Eye (tissue), 1 donor: ENCODE measurements around the gene SCRN2.

Source experiments
- DNase-seq: peaks from one replicate; pipeline ENCODE4 v3.0.0-alpha.2; 2015

SCRN2 gene

GRCh38 chr17:47844814-47845715, 4.0 kb upstream of the SCRN2 start:
- DNase-seq = no peak

- DNase-seq = no peak
Observed at GRCh38 chr17:47844227-47844626, 3.2 kb upstream of the SCRN2 start.

DNA sequence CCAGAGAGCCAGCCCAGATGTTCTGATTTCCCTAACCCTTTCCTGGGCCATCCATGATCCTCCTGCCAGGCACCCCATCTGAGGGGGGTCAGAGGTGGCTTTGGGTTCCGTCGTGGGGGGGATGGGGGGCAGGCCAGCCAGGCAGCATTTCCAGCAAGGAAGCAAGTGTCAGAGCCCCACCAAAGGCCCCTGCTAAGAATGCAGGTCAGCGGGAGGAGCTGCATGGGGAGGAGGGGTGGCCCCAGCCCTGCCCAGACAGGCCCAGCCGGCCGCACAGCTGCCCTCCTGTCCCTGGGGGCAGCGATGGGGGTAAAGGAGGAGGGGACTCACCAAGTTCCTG, 2.3 kb upstream of the SCRN2 start:
- DNase-seq = no peak

DNA sequence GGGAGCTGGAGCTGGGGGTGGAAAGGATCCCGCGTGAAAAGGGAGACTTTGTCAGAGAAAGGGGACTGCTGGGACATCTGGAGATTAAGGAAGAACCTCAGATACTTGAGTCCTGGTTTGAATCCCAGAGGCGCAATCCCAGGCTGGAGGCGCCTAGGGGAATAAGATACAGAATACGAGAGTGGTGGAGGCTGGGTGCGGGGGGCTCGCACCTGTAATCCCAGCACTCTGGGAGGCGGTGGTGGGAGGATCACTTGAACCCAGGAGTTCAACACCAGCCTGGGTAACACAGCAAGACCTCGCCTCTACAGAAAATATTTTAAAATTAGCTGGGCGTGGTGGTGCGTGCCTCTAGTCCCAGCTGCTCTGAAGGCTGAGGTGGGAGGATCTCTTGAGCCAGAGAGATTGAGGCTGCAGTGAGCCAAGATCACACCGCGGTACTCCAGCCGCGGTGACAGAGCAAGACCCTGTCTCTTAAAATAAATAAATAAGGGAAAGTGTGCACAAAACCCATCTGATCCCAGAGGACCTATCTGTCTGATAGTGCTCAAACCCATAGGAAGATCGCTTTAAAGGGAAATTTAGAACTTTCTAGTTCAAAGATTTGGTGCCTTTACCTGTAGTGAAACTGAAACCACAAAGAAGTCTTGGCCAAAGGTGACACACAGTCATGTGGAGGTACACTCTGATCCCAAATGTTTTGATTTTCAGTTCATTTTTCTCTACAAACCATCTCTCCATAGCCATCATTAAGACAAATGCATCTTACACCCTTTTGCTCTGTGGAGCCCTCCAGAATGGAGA, 617 bp upstream of the SCRN2 start:
- DNase-seq = no peak

DNA sequence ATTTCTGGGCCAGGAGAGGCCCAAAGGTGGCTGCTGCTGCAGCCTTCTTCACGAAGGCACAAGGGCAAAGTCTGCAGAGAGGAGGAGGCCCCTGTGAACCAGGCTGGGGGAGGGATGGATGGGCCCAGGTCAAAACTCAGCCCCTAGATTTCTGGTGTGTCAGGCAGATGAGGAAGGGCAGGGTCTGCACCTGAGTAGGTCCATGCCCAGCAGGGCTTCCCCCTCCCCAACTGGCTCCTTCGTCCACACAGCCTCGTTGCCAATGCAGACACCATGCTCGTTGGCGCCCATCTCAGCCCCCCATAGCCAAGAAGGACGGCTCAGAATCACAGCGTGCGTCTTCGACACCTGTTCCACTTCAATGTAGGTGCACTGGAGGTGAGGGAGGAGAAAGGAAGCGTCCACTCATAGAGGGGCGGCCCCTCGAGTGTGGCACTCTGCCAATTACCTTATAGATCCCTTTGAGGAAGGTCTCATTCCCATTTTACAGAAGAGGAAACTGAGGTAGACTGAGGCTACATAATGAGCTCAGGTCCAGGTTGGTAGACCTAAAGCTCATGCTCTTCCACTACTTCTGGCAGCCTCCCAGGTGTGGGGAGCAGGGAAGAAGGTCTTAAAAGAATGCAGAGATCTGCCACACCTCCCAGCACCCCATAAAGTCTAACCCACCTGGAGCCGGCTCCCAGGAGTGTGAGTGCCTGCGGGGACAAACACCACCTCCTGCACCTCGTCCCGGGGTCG, 902 bp downstream of the SCRN2 start:
- DNase-seq = no peak

DNA sequence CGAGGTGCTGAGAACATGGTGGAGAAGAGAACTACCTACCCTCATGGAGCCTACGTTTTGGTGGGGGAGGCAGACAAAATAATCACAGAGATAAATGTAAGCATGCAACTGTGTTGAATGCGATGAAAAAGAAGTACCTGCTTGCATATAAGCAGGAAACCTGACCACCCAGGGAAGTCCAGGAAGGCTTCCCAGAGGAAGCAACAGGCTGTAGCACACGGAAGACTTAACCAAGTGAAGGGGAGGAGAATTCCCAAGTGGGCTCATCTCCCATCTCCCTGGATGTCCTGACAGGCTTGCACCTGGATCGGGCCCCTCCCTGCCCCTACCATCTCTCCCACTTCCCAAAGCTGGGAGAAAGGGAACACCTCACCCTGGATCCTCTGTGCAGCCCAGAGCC, 2.0 kb downstream of the SCRN2 start:
- DNase-seq = no peak

DNA sequence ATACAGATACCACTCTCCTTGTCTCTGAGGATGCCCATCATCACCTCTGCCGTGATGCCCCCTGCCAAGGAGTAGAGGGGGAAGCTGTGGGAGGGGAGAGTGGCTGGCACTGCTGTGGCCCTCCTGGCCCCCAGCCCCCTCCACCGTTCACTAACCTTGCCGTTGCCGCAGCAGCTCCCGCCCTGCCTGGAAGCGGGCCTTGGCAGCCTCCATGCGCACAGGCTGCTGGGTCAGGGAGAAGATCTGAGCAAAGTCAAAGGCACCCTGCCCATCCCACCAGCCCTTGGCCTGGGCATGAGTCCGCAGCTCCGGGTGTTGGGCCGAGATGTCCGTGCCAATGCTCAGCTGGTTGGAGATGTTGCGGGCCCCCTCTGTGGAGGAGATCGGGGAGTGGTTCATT, 2.4 kb downstream of the SCRN2 start:
- no peak for DNase-seq

DNA sequence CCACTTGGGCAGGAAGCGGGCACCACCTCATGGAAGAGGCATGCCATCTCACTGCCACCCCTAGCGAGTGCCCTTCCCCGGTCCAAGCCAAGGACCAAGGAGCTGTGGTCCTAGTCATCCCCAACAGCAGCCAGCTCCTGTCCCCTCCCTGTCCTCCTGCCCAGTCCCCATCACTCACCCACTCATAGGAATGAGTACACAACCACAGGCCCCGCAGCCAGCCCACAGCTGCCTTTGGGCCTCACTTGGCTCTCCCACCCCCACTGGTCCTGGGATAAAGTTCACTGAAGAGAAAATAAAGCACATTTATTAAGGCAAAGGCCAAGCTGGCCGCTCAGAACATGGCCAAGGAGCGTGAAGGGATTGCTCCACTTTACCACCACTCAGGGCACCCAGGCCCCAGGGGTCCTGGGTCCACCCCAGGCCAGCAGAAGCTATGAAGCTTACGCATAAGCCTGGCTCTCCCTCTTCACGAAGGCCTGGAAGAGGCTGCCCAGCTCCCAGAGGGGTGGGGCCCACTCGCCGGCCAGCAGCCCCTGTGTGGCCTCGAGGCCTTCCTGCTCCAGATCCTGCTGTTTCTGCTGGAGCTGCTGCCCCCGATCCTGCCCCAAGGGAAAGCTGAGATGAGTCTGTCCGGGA, 3.6 kb downstream of the SCRN2 start:
- DNase-seq = no peak

DNA sequence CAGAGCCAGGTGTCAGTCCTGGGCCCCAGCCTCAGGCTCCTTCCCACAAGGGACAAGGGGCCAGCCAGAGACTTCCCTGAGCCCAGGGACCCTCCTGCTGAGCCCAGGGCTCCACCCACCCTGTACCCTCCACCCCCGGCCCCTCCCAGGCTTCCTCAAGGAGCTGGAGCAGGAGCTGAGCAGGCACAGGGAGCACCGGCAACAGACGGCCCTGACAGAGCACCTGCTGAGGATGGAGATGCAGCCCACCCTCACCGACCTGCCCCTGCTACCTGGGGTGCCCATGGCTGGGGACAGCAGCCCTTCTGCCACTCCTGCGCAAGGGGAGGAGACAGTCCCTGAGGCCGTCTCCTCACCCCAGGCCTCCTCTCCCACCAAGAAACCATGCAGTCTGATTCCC, 4.5 kb downstream of the SCRN2 start:
- no peak for DNase-seq

GRCh38 chr17:47834756-47835155, 6.3 kb downstream of the SCRN2 start:
- no peak for DNase-seq

DNA sequence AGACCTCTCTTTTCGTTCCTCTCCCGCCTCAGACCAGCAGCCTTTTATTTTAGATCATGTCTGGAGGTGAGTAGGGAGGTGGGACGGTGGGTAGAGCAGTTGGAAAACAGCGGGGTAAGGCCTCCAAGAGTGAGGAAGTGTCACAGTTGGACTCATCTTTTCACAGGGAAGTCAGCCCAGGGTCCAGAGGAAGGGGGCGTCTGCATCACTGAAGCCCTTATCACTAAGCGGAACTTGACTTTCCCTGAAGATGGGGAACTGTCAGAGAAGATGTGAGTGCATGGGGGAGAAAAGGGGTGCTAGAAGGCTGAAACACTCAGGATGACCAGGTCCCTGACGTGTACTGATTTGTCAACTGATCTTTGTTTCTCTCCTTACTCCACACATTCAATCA, 9.1 kb downstream of the SCRN2 start:
- DNase-seq = no peak

GRCh38 chr17:47831003-47831933, 9.8 kb downstream of the SCRN2 start, which contains the start of the genes LRRC46 and MRPL10:
LRRC46 (plus strand) TSS chr17:47831670; CDS start chr17:47831990, 320 bp downstream.
MRPL10 (minus strand) TSS chr17:47831541; CDS start chr17:47831511, 30 bp downstream.
- DNase-seq = peak; percentile 98

DNA sequence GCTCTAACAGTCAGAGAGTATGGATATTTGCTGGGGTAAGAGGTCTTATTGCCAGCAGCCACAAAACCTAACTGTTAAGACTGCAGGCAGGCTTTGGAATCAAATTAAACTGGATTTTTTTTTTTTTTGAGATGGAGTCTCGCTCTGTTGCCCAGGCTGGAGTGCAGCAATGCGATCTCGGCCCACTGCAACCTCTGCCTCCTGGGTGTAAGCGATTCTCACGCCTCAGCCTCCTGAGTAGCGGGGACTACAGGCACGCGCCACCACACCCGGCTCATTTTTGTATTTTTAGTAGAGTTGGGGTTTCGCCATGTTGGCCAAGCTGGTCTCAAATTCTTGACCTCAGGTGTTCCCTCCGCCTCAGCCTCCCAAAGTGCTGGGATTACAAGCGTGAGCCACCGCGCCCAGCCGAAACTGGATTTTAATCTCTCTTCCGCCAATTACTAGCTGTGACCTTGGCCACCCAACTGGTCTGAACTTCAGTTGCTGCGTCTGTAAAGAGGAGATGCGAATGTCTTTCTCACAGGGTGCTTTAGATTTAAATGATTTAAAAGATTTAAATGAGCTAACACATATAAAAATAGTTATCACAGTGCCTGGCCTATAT, 10.6 kb downstream of the SCRN2 start:
- no peak for DNase-seq

GRCh38 chr17:47829870-47830269, 11.2 kb downstream of the SCRN2 start:
- DNase-seq = no peak

DNA sequence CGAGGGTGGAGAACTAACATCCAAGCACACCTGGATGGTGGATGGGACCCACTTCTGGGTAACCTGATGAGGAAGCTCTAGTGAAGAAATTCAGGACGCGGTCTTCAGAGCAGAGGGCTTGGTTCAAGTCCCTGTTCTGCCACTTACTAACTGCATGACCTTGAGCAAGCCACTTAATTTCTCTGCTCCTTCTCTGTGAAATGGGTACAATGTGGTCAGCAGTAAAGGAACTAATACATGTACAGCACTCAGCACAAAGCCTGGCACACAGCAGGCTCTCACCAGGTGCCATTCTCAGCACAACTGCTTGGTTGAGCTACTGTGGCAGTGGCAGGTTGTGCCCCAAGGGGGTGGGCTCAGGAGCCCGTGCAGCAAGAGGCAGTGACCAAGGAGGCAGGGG, 17.6 kb downstream of the SCRN2 start:
- DNase-seq = no peak

DNA sequence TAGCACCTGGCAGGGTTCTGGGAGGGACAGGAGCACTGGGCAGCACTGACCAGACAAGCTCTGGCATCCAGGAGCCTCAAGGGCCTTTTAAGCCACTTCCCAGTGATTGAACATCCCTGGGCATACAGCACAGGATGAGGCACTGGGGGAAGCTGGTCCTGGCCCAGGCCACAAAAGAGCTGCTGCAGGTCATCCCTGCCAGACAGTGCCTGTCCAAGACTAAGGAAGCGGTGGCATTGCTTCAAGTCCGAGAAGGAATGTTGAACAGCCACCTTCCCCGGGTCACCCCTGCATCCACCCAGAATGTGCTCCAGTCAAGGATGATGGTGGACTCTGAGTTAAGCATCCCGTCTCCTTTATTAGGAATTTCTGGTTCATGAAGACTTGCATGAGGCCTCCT, 18.3 kb downstream of the SCRN2 start:
- no peak for DNase-seq

GRCh38 chr17:47821424-47822391, 19.4 kb downstream of the SCRN2 start, which contains the start of gene OSBPL7:
OSBPL7 (minus strand) TSS chr17:47821794; CDS start chr17:47820278, 1,516 bp downstream.
- peak; percentile 90 for DNase-seq

- no peak for DNase-seq
Observed at GRCh38 chr17:47821031-47821423, 20.0 kb downstream of the SCRN2 start.

- DNase-seq = no peak
Observed at GRCh38 chr17:47820033-47820789, 20.9 kb downstream of the SCRN2 start.
